Activated CD8-positive, alpha-beta memory T cell treated with anti-CD3 and anti-CD28 coated beads, Interleukin-2, amount 50 U/mL, for 24 hours (primary cell): ENCODE measurements around the gene BICRAL.
"Not testable (repeated sequence)": the region's sequence is repeated elsewhere in the genome, so short reads cannot be mapped to it uniquely, and the experiment has no call there.

Source experiments
- DNase-seq: peaks from one replicate; pipeline ENCODE4 v3.0.0-alpha.2; 2020; ENCODE audit errors: extremely low read depth

Gene BICRAL

DNA sequence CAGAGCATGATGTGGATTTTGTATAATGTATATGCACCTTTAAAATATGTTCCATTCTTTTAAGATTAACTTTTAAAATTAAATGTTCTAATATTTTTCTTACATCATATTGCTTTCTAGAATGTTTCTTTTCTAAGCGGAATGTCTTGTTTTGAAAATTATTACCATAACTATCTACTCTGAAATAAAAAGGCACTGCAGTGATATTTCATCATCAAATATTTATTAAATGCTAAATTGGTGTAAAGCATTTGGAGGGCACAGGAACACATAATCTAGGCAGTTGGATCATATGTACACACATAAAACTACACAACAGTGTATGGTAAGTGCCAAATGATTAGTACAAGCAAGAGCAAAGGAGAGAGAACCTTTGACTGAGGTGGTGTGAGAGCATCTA is 13.8 kb downstream of the BICRAL start:
- DNase-seq = no peak

DNA sequence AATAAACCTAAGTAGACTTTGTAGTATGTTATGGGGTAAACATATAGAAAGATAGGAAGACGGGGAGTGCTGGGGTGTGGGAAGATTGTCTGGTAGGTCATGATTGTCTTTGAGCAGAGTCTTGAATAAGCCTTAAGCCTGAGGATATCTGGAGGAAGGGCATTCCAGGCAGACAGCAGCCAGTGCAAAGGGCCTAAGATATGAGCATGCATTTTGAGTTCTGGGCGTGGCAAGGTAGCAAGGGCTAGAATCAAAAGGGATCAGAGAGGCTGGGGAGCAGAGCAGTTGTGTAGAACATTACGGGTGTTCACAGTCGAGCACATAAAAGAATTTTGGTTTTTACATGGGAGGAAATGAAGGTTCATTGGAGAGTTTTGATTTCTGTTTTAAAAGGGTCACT is 14.3 kb downstream of the BICRAL start:
- no peak for DNase-seq

DNA sequence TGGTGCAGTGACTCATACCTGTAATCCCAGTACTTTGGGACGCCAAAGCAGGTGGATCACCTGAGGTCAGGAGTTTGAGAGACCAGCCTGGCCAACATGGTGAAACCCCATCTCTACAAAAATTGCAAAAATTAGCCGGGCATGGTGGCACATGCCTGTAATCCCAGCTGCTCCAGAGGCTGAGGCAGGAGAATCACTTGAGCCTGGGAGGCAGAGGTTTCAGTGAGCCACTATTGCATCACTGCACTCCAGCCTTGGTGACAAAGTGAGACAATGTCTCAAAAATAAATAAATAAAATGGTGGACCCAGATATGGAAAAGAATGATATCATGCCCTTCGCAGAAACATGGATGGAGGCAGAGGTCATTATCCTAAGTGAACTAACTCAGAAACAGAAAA is 15.8 kb downstream of the BICRAL start:
- not testable (repeated sequence) for DNase-seq

DNA sequence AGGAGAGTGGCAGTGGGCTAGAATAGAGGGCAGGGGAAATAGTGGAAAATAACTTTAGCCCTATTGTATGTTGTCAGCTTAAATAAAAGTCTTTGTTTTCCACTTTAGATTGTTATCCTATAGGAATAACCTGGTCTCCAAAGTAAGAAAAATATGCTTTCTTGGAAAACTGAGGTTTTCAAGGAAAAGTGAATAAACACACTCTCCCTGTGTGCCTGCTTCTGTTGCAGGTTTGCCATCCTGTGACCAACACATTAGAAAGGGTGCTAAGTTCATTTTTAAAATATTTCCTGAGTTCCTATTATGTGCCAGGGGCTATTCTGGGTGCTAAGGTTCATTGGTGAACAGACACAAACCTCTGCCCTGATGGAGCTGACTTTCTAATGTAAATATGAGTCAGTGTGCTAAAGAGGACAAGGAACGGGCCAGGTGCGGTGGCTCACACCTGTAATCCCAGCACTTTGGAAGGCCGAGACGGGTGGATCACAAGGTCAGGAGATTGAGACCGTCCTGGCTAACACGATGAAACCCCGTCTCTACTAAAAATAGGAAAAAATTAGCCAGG is 23.5 kb downstream of the BICRAL start:
- DNase-seq = no peak

DNA sequence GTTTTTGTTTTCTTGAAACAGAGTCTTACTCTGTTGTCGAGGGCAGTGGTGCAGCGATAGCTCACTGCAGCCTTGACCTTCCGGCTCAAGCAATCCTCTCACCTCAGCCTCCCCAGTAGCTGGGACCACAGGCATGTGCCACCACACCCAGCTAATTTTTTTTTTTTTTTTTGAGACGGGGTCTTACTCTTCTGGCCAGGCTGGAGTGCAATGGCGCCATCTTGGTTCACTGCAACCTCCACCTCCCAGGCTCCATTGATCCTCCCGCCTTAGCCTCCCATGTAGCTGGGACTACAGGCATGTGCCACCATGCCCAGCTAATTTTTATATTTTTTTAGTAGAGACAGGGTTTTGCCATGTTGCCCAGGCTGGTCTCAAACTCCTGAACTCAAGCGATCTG is 24.5 kb downstream of the BICRAL start:
- DNase-seq = not testable (repeated sequence)

DNA sequence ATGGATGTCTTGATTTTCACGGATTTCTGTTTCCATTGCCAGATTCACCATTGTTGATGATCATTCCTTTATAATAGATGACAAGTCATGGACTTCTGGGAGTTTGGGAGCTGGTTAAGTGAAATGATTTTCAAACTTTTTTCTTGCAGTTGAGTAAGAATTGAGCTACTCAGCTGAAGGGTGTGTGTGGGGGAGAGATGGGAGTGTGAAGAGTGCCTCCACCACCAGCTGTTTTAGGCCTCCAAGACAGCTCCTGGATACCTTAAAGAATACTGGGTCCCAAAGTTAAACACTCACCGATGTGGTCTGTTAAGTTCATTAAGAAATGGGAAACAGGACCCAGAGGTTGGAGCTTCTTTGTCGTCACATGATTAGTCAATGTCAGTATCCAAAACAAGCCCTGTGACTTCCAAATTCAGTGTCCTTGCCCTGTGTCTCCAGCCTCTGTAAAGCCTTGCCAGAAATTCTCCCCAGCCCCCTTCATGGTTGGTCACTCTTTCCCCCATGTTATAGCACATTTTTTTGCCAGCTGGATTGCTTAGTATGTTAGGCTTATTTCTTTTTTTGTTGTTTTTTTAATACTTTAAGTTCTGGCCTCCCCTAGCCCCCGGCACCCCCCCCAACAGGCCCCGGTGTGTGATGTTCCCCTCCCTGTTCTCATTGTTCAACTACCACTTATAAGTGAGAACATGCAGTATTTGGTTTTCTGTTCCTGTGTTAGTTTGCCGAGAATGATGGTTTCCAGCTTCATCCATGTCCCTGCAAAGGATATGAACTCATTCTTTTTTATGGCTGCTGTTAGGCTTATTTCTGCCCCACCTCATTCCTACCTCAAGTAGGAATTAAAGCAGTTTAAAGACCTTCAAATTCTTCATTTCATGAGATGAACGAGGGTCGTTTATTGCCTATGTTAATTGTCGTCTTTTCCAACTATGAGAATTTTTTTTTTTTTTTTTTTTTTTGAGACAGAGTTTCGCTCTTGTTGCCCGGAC is 26.9 kb downstream of the BICRAL start:
- DNase-seq = no peak

DNA sequence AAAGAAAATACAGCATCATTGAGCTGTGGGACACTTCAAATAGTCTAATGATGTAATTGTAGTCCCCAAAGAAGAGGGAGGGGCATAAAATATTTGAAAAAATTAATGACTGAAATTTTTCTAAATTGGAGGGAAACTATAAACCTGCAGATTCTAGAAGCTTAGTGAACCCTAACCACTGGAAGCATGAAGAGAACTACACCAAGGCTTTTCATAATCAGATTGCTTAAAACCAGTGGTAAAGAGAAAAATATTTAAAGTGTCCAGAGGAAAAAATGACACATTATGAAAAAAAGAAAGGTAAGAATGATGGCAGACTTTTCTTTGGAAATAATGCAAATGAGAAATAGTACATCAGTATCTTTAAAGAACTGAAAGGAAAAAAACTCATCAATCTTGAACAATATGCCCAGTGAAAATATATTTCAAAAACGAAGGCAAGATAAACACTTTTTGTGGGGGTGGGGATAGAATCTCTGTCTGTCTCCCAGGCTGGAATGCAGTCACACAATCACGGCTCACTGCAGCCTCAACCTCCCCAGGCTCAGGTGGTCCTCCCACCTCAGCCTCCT is 31.3 kb downstream of the BICRAL start:
- DNase-seq = no peak

DNA sequence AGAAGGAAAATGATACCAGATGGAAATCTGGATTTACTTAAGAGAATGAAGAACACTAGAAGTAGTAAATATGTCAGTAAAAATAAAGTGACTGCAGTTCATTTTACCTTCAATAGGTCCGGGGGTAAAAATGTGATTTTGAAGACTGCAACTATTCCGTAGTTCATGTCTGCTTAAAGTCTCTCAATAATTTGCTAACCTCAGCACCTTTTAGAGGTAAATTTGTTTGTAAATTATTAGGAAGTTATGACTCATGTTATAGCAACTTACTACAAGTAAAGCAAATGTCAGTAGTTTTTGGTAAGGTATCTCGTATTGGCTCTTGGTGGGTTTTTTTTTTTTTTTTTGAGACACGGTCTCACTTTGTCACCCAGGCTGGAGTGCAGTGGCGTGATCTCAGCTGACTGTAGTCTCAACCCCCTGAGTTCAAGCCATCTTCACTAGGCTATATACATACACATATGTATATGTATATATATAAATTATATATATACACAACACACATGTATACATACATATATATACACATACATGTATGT is 32.1 kb downstream of the BICRAL start:
- DNase-seq = no peak

DNA sequence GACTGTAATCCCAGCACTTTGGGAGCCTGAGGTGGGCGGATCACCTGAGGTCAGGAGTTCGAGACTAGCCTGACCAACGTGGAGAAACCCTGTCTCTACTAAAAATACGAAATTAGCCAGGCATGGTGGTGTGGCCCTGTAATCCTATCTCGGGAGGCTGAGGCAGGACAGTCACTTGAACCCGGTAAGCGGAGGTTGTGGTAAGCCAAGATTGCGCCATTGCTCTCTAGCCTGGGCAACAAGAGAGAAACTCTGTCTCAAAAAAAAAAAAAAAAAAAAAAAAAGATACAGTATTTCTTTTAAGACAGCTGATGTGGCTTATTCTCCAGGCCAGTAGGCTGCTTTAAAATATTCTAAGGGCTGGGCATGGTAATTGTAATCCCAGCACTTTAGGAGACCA is 33.9 kb downstream of the BICRAL start:
- DNase-seq = not testable (repeated sequence)

DNA sequence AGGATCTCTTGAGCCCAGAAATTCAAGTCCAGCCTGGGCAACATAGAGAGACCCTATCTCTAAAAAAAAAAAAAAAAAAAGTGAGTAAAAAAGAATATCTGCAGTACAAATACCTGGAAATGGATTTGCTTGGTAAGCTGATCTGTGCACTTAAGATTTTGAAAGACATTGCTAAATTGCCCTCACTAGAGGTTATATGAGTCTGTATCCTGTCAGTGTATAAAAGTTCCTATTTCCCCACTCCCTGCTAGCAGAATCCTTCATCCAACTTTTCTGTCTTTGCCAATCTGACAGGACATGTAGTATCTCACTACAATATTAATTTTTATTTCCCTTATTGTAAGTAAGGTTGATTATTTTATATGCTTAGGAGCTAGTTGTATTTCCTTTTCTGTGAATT is 36.1 kb downstream of the BICRAL start:
- DNase-seq = no peak

DNA sequence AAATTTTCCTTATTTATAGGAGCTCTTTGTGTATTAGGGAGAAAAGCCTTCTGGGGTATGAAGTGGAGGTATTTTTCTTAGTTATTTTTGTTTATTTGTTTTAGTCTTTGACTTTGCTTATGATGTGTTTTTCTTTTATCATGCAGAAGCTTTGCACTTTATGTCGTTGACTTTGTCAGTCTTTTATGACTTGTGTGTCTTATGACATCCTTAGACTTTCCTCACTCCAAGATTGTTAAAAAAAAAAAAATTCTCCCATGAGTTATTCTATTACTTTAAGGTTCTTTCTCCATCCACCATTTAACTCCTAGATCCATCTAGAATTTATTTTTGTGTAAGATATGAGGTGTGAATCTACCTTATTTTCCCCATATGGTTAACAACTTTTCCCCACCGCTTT is 36.6 kb downstream of the BICRAL start:
- DNase-seq = no peak

DNA sequence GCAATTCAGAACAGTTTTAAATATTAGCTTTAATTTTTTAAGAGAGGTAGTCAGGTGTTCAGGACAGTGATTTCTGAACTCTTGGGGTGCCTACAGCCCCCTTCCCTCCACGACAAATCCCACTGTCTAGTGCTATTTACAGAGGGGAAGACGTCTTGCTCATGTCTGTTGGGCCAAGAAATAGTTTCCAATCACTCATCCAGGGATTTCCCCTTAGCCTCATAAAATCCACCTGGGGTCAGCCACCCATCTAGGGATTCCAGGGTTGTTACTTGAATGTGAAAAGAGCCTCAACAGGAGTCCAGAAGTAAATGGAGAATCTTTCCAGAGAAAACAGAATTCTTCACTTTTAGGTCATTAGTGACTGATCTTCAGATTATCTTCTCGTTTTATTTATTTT is 37.0 kb downstream of the BICRAL start:
- no peak for DNase-seq

DNA sequence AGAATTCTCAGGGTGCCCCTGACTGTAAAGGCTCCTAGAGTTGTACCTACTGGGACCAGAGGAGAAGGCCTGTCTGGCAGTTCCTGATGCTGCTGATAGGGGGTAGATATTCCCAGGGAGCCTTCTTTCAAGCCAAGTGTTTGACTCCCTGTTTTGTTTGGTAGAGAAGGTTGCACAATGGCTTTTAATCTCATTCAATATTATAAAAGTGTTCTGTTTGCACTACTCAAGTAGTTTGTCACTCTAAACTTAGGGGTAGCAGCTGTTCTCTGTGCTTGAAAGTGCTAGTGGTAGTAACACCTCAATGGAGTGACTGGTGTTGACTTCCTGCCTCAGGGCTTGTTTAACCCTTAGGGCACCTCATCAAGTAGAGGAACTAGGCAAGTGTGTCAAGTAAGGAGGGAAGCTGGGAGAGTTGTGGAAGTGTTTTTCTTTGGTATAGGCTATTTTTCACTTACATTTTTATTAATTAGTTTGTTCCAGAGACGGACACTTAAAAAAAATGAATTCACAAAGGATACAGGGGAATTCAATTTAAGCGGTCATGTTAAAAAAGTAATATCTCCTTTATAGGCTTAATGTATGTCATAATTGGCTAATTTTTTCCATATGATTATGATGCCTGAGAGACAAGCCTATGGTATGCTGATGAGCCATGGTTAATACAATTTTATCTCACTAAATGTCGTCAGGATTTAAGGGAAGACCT is 38.1 kb downstream of the BICRAL start:
- no peak for DNase-seq

DNA sequence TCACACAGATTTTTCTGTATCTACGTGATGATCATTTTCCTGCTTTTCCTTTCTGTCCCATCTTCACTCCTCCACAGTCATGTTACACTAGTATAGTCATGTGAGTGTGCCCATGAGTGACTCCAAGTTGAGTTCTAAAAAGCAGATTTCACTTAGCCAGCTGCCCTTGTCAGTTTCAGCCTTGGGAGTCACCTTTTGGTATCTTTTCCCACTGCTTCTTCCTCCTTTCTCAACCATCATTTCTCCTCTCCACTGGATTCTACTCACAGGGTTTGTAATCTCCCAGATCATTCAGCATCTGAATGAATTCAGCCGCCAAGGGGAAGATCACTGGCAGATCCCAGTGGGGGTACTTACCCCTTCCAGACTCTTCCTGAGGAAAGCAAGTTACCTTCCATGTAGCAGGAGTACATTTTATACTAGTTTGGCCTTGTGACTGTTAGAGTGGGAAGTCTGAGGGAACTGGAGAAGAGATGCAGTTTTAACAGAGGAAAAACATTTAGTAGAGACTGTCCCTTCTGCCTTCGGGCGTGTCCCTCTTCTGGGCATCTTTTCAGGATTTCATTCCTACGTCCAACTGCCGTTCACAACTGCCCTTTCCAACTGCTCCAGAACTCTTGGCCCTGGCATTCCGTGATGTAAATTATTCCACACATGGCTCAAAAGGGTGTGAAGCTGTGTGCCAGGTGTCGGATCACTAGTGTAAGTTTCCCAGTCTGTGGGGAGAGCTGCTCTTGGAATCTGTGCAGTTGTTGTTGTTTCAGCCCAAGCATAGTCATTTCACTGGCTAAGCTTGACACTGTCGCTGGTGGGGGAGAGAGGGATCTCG is 38.9 kb downstream of the BICRAL start:
- no peak for DNase-seq

DNA sequence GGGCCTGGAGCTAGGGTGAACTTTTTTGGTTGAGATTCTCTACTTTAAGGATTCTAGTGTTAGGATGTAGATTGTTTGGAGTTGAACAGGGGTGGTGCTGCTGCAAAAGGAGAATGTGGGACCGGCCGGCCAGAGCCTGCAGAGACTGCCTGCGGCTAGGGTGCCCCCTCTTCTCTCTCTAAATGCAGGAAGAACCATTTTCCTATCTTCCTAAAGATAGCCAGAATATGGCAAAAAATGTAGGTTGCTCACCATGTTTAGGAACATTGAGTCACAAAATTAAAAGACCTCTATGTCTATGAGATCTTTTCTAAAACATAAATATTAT is 39.5 kb downstream of the BICRAL start:
- DNase-seq = no peak

DNA sequence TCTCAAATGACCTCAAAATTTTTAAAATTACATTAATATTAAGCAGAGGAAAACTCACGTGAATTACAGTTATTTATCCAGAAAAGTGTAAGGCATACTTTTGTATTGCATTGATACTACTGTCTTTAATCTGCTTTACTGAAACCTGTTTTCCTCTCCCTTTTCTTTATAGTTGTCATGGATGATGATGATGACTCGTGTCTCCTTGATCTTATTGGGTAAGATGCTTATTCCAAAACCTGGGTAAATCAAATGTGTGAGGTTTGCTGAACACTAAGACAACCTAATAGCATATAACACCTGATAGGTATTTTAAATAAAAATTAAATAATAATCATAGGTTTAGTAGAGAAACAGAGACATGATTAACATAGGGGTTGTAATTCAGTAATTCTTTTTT is 40.0 kb downstream of the BICRAL start:
- DNase-seq = no peak

DNA sequence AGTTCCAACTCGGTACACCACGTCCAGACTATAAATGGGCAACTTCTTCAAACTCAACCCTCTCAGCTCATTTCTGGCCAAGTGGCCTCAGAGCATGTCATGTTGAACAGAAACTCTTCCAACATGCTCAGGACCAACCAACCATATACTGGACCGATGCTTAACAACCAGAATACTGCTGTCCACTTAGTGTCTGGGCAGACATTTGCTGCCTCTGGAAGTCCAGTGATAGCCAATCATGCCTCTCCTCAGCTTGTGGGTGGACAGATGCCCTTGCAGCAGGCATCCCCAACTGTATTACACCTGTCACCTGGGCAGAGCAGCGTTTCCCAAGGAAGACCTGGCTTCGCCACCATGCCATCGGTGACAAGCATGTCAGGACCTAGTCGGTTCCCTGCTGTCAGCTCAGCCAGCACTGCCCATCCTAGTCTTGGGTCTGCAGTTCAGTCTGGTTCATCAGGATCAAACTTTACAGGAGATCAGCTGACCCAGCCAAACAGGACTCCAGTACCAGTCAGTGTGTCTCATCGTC is 47.8 kb downstream of the BICRAL start:
- no peak for DNase-seq

DNA sequence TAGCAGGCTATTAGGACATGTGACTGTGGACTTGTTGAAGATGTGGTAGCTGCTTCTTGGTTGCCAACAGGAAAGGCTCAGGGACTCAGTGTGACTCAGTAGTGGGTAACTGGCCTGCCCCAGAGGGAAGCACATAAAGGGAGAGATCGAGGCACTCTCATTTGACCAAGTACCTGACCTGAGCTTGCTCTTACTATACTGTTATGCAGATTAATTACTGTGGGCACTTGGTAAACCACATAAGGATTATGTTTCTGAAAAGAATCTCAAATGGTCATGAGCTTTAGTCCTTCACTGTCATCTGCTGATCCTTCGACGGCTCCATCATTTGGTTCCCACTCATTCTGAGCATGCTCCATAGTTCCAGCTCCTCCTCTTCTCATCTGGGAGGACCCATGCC is 49.4 kb downstream of the BICRAL start:
- no peak for DNase-seq

DNA sequence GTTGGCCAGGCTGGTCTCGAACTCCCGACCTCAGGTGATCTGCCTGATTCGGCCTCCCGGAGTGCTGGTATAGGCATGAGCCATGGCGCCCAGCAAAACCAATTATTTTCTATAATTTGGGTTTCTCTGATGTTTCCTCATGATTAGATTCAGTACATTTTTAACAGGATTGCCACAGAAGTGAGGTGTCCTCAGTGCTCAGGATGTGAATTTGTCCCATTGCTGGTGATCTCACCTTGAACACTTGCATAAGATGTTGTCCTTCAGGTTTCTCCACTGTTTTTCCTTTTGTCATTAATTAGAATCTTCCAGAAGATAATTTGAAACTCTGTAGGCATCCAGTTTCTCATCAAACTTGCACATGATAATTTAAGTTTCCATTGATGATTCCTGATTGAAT is 52.2 kb downstream of the BICRAL start:
- DNase-seq = no peak

DNA sequence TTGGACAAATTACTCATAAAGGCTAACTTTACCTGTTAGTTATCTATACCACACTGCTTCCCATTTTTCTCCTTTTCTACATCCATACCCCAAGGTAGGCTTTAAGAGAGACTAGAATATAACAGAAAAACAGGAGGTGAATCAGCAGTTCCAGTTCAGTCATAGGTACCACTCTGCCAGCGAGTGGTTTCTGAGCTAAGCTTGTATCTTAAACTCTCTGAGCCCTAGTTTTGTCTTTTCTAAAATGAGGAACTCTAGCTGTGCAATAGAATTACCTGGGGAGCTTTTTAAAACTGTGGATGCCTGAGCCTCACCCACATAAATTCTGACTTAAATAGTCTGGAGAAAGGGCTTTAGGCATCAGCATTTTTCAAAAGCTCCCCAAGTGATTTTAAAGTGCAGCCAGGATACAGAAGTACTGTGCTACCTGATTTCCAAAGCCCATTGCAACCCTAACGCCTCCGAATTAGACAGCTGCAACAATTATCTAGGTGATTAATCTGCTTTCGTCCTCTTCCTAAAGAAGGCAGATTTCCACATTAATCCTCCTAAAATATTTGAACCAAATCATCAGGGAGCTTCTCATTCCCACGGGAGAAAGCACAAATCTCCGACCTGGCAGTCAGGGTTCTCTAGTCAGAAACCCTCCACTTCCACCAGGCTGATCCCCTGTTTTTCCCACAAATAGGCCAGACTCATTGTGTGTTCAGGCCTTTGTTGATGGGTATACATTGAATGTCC is 60.2 kb downstream of the BICRAL start:
- DNase-seq = no peak
